22Rv1 (cell line): ENCODE data around the gene CASK.

Experiments used
- ZFX ChIP-seq: fragments of 450-650 bp; IDR thresholded peaks from 2 replicates; pipeline ENCODE4 v1.6.1; 2017; ENCODE audit warnings: antibody characterized with exemption, borderline replicate concordance
- TF ChIP-seq, protein P1 (sequence below): fragments of 450-650 bp; IDR thresholded peaks from 2 replicates; pipeline ENCODE4 v1.5.1; 2017; ENCODE audit warnings: mild to moderate bottlenecking

DNA sequence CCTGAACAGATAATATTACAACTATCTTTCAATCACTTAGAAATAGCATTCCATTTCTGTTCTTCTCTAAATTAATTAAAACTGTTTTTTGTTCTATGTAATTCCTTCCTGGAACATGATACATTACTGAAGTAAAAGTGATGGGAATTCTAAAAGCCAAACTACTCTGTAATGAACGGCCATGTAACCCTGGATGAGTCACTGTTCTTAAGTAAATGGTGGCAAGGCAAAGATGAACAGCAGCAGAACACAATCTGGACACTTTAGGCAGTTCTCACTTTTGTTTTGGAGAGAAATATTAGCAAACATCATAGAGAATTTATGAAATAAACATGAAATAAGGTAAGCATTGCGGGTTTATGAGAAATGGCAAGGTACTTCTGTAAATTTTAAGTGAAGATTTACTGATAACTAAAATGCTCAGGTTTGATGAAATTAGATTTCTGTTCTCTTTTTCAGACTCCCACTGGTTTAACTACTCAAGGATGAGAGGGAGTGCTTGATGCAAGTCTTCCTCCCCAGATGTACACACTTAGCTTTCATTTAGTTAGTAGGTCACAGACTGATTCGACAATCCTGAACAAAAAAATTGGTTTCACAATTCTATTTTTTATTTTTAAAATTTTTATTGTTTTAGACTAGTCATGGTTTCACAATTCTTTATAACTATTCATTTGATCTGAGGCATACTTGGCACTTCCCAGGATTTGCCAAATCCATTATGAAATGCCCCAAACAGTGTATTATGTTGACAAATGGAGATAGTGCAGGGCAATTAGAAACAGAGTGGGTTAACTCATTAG, 200.3 kb downstream of the CASK start:
- TF ChIP-seq, protein P1, sequence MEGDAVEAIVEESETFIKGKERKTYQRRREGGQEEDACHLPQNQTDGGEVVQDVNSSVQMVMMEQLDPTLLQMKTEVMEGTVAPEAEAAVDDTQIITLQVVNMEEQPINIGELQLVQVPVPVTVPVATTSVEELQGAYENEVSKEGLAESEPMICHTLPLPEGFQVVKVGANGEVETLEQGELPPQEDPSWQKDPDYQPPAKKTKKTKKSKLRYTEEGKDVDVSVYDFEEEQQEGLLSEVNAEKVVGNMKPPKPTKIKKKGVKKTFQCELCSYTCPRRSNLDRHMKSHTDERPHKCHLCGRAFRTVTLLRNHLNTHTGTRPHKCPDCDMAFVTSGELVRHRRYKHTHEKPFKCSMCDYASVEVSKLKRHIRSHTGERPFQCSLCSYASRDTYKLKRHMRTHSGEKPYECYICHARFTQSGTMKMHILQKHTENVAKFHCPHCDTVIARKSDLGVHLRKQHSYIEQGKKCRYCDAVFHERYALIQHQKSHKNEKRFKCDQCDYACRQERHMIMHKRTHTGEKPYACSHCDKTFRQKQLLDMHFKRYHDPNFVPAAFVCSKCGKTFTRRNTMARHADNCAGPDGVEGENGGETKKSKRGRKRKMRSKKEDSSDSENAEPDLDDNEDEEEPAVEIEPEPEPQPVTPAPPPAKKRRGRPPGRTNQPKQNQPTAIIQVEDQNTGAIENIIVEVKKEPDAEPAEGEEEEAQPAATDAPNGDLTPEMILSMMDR: no peak
- TF ChIP-seq ZFX: no peak
